Measurements from ENCODE around the gene RNFT2.

Gene RNFT2

DNA sequence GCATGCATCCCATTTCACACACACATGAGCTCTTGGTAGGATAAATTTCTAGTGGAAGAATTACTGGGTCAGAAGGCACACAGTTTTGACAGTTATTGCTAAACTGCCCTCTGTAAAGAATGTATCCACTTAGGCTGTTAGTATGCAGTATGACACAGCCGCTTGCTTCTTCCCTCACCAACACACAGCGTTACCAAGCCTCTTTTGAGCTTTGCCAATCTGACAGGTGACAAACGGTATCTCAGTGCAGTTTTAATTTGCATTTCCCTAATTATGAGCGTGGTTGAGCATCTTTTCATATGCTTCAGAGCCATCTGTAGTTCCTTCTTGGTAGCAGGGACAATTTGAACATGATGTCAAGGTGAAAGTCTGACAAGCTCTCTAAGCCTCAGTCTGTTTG, 100.2 kb downstream of the RNFT2 start:
- no peak for DNase-seq

DNA sequence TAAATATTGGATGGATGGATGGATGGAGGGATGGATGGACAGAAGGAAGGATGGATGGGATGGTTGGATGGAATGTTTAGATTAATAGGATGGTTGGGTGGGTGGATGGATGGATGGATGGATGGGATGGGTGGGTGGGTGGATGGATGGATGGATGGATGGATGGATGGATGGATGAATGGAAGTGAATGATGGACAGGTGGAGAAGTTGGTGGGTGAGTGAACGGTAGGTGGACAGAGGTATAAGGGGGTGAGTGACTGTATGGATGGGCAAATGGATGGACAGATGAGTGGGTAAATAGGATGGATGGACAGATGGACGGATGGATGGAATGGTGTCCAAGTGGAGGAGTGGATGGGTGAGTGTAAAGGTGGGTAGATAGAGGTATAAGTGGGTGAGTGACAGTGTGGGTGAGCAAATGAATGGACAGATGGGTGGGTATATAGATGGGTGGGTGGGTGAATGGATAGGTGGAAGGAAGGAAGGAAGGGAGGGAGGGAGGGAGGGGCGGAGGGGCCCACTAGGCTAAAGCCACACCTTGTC, 101.2 kb downstream of the RNFT2 start:
- no peak for DNase-seq

DNA sequence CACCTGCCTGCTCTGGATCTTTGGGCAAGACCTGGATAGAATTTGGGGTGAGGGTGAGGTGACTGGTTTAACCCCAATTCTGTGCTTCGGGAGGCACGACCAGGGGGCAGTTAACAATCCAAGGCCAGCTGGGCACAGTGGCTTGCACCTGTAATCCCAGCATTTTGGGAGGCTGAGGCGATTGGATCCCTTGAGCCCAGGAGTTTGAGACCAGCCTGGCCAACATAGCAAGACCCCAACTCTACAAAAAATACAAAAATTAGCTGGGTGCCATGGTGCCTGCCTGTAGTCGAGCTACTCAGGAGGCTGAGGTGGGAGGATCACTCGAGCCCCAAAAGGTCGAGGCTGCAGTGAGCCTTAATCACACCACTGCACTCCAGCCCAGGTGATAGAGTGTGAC, 105.0 kb downstream of the RNFT2 start:
- DNase-seq: no peak

DNA sequence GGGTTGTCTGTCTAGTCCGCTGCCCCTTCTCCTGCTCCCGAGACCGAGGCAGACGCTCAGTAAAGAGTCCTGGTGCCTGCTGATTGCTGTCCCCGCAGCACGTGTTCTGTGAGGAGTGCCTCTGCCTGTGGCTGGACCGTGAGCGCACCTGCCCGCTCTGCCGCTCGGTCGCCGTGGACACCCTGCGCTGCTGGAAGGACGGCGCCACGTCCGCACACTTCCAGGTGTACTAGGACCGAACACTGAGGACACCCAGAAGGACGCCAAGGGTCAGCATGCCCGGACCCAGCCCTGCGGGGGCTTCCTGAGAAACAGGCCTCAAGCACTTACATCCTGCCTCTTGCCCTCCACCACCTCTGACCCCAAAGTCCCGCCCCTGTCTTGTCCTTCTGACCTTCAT, 111.1 kb downstream of the RNFT2 start:
- no peak for DNase-seq

DNA sequence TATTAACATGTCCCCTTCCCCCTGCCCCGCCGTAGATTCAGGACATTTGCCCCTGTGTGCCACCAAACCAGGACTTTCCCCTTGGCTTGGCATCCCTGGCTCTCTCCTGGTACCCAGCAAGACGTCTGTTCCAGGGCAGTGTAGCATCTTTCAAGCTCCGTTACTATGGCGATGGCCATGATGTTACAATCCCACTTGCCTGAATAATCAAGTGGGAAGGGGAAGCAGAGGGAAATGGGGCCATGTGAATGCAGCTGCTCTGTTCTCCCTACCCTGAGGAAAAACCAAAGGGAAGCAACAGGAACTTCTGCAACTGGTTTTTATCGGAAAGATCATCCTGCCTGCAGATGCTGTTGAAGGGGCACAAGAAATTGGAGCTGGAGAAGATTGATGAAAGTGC, 114.2 kb downstream of the RNFT2 start:
- no peak for DNase-seq

DNA sequence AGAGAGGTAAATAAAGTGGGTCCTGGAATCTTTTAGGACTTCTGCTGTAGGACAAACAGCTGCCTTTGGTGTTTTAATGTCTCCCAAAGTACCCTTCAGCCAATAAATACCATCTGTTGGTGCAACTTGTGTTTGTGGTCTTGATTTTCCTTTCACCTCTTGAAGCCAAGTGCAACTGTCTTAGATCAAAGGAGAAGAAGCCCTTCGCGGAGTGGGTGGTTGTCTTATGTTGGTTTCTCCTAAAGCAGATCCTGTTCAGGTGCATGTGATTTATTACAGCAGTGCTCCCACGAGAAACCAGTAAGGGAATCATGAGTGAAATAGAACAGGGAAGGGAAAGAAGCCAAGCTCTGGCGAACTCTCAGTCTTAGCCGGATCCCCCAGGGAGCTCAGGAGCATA, 115.4 kb downstream of the RNFT2 start:
- DNase-seq: no peak

DNA sequence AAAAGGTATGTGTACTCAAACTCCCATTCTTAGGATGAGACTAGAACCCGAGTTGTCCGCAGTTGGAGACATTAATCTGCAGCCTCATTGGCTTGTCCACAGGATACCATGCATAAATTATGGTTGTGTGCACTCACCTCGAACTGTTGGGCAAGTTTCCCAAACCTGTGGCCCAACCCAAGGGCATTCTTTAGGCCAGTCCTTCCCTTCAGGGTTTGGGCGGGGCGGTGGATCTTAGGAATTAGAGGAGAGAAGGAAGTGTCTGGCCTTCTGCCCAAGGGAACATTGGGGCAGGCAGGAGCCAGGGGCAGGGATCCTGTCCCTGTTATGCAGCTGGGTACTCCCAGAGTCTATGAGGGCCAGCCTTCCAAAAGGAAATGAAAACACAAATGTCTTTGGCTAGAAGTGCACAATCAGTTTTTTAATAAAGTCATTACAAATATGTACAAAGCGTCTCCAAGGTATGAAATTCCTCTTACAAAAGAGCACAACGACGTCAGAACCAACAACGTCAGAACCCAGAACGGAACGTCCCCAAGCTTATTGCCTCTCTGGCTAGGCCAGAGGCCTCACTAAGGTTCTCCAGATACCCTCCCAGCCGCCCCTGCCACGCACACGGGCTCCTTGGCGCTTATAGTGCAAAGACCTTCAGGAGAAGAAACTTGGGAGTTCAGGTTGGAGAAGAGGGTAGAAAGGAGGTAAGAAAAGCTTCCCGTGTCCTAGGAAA, 117.8 kb downstream of the RNFT2 start:
- DNase-seq: no peak

DNA sequence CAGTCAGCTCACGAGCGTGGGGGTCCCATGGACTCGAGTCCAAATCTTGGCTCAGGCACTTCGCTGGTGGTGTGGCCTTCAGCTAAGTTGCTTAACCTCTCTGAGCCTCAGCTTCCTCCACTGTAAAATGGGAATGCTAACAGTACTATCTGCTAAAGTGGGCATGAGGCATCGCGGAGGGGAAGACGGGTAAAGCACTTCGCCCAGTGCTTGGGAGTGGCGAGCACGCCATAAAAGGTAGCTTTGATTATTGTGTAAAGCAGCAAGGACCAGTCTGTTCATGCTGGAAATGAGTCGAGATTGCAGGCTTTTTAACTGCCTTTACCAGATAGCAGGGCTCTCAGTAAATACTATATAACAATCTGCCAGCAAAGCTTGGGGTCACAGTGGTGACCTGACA, 118.6 kb downstream of the RNFT2 start:
- no peak for DNase-seq

DNA sequence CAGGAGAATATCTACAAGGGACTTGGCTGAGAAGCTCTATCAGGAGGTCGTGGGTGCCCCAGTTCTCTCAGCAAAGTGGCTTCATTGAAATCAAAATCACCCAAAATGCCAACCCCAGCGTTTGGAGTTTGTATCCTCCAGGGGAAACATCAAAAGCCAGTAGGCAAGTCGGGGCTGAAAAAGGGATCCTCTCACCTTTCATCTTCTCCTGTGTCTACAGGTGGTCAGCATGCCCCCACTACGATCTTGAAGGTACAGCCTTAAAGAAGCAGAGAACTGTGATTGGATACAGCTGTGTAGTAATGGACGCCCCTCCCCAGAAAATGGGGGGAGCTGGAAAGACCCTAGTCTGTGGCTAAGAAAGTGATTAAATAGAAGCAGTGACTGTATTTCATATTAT, 121.0 kb downstream of the RNFT2 start:
- DNase-seq: no peak

DNA sequence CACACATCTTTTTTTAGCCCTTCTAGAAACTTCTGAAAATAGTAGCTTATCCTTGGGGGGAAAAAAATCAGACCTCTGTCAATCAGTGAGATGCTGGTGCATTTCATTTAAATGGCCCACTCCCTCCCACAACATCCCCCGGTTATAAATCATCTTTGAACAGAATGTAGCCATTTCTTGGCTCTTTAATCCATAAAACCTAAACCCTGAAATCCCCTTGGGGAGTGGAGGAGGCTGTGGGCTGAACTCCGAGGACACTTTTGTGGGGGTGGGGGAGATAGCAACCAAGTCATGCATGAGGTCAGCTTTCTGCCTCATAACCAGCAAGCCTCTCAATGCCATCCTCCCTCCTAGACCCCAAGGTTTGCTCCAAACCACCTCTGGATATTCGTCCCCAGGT, 122.1 kb downstream of the RNFT2 start:
- DNase-seq: no peak

DNA sequence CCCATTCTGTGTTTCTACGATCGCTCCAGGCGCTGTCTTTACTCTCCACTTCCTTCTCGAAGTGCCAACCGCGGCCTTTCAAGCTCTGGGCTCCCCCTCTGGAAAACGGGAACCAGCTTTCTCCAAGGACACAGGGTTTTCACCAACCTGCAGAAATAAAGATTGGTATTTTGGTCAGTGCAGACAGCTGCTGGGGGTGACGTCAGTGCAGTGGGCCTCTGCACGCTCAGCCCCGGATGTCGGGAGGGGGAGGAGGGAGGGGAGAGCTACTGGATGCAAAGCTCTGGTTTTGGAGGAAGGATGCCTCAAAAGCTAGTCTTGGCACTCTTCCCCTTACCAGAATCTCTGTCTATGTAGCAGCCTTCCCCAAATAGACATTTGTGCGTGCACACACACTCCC, 123.2 kb downstream of the RNFT2 start:
- peak; percentile 52 for DNase-seq

DNA sequence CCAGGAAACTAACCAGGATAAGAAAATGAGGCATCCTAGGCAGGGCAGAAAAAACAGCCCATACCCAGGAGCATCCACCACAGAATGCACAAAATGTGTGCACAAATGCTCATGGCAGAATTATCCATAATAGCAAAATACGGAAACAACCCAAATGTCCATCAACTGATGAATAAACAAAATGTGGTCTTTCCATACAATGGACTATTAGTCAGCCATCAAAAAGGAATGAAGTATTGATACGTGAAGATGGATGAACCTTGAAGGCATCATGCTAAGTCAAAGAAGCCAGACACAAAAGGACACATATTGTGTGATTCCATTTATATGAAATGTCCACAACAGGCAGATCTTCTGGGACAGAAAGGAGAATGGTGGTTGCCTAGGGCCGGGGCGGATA, 124.1 kb downstream of the RNFT2 start:
- no peak for DNase-seq

DNA sequence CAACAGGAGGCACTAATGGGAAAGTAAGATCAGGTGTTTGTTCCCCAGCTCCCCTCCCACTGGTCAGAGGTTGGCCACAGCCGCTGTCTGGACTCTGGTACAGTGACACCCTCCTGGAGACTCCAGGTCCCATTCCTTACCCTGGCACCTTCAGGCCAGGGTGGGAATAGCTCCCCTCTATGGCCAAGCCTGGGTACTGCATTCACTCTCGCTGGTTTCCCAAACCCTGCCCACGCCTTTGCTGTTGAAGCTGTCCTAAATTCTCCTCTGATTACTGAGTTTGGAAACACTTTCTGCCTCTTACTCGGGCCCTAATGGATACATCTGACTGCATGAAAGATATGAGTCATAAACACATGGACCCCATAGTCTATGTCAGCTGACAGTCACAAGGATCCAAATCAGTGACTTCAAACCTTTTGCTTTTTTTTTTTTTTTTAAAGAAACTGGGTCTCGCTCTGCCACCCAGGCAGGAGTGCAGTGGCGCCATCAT, 125.2 kb downstream of the RNFT2 start:
- no peak for DNase-seq

DNA sequence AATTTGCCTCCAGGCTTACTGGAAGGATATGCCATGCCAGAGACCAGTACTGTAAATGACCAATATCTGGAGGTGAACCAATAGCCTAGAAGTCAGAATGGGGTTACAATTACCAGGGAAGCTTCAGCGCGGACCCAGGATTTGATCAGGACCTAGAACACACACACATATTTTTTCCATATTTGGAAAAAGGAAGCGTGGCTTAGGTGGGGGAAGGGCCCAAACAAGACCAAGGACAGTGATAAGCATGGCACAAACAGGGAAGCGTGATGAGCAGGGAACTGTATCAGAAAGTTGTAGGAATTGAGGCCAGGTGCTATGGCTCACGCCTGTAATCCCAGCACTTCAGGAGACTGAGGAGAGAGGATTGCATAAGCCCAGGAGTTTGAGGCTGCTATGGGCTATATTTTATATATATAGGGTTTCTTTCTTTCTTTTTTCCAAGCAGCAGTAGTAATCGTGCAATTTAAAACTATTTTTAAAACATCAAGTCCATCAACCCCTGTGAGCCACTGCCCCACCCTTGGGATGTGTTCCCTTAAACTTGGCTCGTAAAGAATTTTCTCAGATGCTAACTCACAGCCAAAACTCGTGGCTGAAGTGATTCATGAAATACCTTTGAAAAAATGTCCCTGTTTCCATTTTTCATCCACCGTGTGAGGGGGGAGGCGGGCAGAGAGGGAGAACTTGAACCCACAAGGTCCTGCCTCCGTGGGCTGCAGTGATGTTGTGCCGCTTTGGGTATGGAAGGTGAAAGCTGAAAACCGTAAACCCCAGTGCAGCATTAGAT, 126.5 kb downstream of the RNFT2 start:
- no peak for DNase-seq

DNA sequence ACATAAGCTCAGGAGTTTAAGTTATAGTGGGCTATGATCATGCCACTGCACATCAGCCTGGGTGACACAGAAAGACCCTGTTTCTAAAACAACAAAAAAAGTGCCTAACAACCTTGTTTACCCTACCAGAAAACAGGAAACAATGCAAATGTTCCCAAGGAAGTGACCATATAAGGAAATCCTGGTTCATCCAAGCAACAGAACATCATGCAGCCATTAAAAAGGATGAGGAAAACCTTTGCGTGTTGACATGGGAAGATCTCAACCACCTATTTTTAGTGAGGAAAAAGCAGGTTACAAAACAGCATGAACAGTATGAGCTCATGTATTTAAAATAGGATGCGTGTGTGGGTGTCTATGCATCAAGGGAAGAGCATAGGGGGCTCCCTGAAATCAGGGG, 129.4 kb downstream of the RNFT2 start:
- no peak for DNase-seq

DNA sequence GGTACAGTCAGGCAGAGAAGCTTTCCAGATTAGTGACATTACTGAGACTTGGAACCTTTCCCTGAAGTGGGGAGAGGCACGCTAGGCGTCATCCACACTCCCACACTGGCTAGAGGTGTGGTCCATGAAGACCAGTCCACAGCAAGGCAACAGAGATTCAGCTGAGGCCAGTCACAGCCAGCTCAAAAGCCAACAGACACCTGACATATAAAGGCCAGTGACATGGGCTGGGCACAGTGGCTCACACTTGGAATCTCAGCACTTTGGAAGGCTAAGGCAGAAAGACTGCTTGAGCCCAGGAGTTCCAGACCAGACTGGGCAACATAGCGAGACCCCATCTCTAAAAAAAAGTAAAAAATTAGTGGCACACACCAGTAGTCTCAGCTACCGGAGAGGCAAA, 132.2 kb downstream of the RNFT2 start:
- no peak for DNase-seq

DNA sequence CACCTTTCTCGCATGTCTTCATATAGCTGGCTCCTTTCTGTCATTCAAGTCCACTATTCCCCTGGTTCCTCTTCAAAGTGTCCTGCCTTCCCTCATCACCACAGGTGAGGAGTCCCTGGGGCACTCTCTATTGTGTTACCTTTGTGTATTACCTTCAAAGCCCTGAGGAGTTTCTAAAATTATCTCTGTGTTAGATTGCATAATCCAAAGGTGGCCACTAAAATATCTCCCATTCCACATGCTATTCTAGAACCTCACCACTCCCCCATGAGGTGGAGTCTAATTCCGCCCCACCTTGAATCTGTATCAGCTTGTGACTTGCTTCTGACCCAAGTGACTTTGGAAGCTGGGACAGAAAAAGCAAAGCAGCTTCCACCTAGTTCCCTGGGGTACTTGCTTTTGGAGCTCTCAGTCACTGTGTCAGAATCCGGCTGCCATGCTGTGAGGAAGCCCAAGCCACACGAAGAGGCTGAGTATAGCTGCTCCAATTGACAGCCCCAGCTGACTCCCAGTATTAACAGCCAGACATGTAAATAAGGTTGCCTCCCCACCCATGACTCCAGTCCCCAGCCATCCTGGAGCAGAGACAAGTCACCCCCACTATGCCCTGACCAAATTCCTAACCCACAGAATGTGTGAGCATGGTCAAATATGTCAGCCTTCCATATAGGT, 136.3 kb downstream of the RNFT2 start:
- no peak for DNase-seq

DNA sequence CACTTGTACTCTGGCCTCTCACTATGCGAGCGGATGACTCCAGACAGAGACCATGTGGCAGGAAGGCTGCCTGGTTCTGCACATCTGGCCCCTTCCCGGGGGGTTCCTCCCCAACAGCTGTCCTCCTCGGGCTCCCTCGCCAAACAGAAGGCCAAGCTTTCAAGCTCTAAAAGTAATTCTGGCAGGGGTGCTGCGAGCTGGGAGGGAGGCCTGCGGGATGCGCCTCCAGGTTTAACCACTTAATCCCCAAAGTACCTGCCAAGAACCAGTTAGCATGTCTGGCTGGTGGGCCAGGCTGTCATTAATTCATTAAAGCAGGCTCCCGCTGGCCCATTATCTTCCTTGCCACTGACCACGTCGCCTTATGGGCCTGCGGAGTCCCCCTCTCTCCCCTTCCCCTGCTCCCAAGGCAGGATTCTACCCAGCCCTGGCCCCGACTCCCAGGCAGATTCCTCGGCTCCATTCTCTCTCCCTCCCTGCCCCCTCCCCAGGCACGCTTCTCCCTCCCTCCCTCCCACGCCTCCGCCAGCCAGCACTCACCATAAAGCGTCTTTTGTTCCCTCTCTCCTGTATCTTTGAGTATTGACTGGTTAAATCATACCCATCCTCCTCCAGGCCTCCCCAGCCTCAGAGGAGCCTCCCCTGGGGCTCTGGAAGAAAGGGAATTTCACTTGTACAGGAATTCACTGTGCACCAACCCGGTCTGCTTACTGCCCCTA, 138.2 kb downstream of the RNFT2 start:
- DNase-seq: no peak

DNA sequence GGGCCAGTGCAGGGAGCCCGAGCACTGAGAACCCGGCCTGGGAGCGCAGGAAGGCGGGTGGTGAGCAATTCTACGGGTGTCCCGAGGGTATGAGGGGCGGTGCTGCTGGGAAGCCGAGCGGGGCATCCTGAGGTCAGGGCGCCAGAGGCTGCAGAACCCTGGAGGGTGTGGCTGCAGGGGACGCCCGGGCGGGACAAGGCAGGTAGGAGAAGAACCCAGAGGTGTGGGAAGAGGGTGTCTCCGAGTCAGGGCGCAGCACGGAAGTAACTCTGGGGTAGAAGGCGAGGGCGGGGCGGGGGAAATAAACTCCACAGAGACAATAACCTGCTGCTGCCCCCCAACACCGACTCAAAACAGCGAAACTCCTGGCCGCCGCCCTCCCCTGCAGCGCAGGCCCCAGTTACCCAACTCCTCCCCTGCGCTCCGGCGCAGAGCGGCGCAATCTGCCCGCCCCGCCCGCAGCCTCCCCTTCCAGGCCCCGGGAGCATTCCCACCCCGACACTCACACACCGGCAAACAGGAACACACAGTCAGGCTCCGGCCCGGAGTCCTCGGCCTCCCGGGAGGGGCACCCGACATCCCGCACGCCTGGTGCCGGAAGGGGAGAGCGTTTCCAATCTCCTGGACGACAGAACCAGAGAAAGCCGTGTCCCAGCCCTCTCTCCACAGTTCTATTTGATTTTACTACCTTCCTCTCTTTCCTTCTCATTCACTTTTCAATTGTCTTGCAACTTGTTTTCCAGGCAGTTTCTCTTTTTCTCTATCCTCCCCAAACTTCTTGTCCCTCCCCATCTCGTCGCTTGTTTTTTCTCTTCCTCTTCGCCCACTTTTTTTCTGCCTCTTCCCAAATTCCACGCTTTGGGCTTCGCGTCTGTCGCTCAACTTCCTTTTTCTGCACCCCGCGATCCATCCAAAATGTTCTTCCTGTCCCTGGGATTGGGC, 140.7 kb downstream of the RNFT2 start:
- DNase-seq: no peak

DNA sequence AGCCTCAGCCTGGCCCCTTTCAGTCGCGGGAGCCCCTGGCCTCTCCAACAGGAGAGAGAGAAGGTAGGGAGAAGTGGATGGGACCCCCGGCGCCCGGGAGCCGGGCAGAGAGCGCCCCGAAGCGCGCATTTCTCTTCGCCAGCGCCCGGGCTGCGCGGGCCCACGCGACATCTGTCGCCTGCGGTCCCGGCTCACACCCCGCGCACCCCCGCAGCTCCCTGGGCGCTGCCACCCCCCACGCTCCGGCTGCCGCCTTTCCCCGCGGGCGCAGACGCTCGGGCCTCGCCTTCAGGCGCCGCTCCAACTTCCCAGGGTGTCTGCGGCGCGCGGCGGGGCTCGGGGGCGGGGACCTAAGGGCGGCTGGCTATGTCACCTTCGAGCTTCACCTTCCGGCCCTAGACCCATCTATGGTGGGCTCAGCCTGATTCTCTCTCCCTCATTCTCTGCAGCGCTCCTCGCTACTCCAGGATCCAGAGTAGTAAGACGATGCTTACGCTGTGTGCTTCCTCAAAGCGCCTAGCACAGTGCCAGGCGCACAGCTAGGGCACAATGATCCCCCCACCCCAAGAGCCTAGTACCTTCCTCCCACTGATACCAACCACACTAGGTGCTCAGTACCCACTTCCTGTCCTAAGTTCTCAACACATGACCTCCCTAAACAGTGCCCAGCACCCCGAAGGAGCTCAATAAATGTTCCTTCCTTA, 141.5 kb downstream of the RNFT2 start:
- DNase-seq: no peak

DNA sequence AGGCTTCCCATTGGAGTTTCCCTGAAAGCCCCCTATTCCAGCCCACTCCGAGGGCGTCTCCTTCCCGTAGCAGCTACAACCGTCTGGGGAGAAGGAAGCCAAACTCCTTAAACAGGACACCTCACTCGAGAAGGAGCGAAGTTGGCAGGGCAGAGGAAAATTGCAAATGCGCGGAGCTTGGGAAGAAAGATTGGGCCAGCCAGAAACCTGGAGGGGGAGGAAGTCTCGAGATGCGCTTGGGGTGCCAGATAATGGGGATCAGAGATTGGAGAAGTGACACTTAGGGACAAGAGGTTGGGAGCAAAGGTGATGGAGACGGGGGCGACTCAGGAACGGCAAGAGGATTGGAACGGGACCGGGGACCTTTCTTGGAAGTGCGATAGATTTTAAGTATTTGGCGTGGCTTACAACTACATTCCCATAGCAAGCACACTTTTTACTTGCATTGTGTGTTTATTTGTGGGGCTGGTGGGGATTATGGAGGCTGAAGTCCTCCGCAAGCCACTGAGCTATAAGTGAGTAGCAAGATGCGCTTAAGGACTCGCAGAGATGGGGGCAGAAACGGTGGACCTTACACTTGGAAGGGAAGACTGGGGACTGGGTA, 142.2 kb downstream of the RNFT2 start:
- DNase-seq: no peak
